GM23338 (cell line): ENCODE results near the gene LRRC26. TPM values are rescaled to one million over a fixed set of nuclear protein-coding genes. Genes with fewer than 3 reads are reported as not detected.

Source experiments
- ATAC-seq: fragments of 200-7000 bp; cut with Tn5 transposase; 3 replicates; pipeline ENCODE4 v1.9.1; 2020
- DNase-seq: peaks from one replicate; pipeline ENCODE4 v3.0.0-alpha.2; 2015; ENCODE audit warnings: low spot score
- H2AFZ ChIP-seq: fragments of 200-600 bp; sonication (generic); 2 replicates; pipeline ENCODE4 v1.8.0; 2016; ENCODE audit warnings: antibody characterized with exemption, mild to moderate bottlenecking, moderate library complexity
- H3F3A ChIP-seq: fragments of 200-600 bp; sonication (generic); replicated peaks from 2 replicates; pipeline ENCODE4 v1.8.0; 2017; ENCODE audit warnings: antibody characterized with exemption, mixed run types, low read depth
- H3K27ac ChIP-seq: fragments of 200-600 bp; sonication (generic); 2 replicates; pipeline ENCODE4 v1.6.1; 2016; ENCODE audit warnings: low read depth
- H3K27me3 ChIP-seq: fragments of 200-600 bp; sonication (generic); 2 replicates; pipeline ENCODE4 v1.8.0; 2016; ENCODE audit warnings: mild to moderate bottlenecking, mixed run types, moderate library complexity; ENCODE audit not compliant: insufficient read depth
- H3K36me3 ChIP-seq: fragments of 200-600 bp; sonication (generic); 2 replicates; pipeline ENCODE4 v1.8.0; 2016; ENCODE audit warnings: mild to moderate bottlenecking; ENCODE audit not compliant: insufficient read depth
- H3K4me1 ChIP-seq: fragments of 200-600 bp; sonication (generic); 2 replicates; pipeline ENCODE4 v1.8.0; 2016; ENCODE audit warnings: mild to moderate bottlenecking, moderate library complexity; ENCODE audit not compliant: insufficient read depth
- H3K4me2 ChIP-seq: fragments of 200-600 bp; sonication (generic); 2 replicates; pipeline ENCODE4 v1.7.1; 2017; ENCODE audit warnings: mixed run types
- H3K4me3 ChIP-seq: fragments of 200-600 bp; sonication (generic); 2 replicates; pipeline ENCODE4 v1.6.1; 2016; ENCODE audit warnings: mixed run types
- H3K79me2 ChIP-seq: fragments of 200-600 bp; sonication (generic); replicated peaks from 2 replicates; pipeline ENCODE4 v1.8.0; 2017; ENCODE audit warnings: mild to moderate bottlenecking; ENCODE audit not compliant: insufficient read depth
- H3K9me2 ChIP-seq: fragments of 200-600 bp; sonication (generic); 2 replicates; pipeline ENCODE4 v1.8.0; 2017; ENCODE audit not compliant: insufficient read depth
- H4K20me1 ChIP-seq: fragments of 200-600 bp; sonication (generic); replicated peaks from 2 replicates; pipeline ENCODE4 v1.8.0; 2017; ENCODE audit warnings: mild to moderate bottlenecking; ENCODE audit not compliant: insufficient read depth
- H3K27ac Mint-ChIP-seq: 2 replicates; pipeline ENCODE4 v1.8.0; 2020; ENCODE audit warnings: inconsistent platforms, mild to moderate bottlenecking, moderate library complexity, mixed read lengths
- H3K27me3 Mint-ChIP-seq: 3 replicates; pipeline ENCODE4 v1.8.0; 2022; ENCODE audit warnings: low read depth, mild to moderate bottlenecking, moderate library complexity, mixed read lengths, inconsistent platforms; ENCODE audit not compliant: insufficient read depth, poor library complexity
- H3K36me3 Mint-ChIP-seq: 3 replicates; pipeline ENCODE4 v1.8.0; 2021; ENCODE audit warnings: low read depth, mild to moderate bottlenecking, inconsistent platforms, moderate library complexity, mixed read lengths
- H3K4me1 Mint-ChIP-seq: 3 replicates; pipeline ENCODE4 v1.8.0; 2020; ENCODE audit warnings: mild to moderate bottlenecking, inconsistent platforms, mixed read lengths
- H3K4me3 Mint-ChIP-seq: 3 replicates; pipeline ENCODE4 v1.8.0; 2021; ENCODE audit warnings: moderate library complexity, mild to moderate bottlenecking, inconsistent platforms, mixed read lengths
- H3K9me3 Mint-ChIP-seq: 3 replicates; pipeline ENCODE4 v1.8.0; 2020; ENCODE audit warnings: moderate library complexity, mild to moderate bottlenecking, inconsistent platforms, mixed read lengths
- CTCF ChIP-seq, 2 experiments: fragments of 200-600 bp in 1 of 2; sonication (generic) in 1 of 2; conservative IDR thresholded peaks; 2 replicates each; pipeline versions ENCODE4 v1.5.1 to v1.6.1; 2016 to 2017; ENCODE audit warnings: antibody characterized with exemption in 2 of 2, low read depth in 2 of 2, mild to moderate bottlenecking in 2 of 2, moderate library complexity in 1 of 2
- ETS1 ChIP-seq: IDR thresholded peaks from 2 replicates; pipeline ENCODE4 v1.6.1; 2016; ENCODE audit warnings: antibody characterized with exemption
- JUNB ChIP-seq: IDR thresholded peaks from one replicate; pipeline ENCODE4 v1.6.1; 2016; ENCODE audit warnings: antibody characterized with exemption; ENCODE audit not compliant: unreplicated experiment
- NANOG ChIP-seq: IDR thresholded peaks from 2 replicates; pipeline ENCODE4 v1.6.1; 2016; ENCODE audit warnings: antibody characterized with exemption, borderline replicate concordance
- POLR2AphosphoS5 ChIP-seq: IDR thresholded peaks from 2 replicates; pipeline ENCODE4 v1.6.1; 2016; ENCODE audit warnings: antibody characterized with exemption, low read depth
- REST ChIP-seq: IDR thresholded peaks from one replicate; pipeline ENCODE4 v1.6.1; 2018; ENCODE audit warnings: antibody characterized with exemption; ENCODE audit not compliant: unreplicated experiment
- ZNF114 ChIP-seq: fragments of 250-450 bp; sonication (Bioruptor Pico); IDR thresholded peaks from 2 replicates; pipeline ENCODE4 v1.5.0; 2020; ENCODE audit warnings: mild to moderate bottlenecking, moderate library complexity
- ZNF331 ChIP-seq: fragments of 250-450 bp; sonication (Bioruptor Pico); IDR thresholded peaks from 2 replicates; pipeline ENCODE4 v1.5.0; 2020; ENCODE audit warnings: low read depth, mild to moderate bottlenecking, moderate library complexity
- ZNF462 ChIP-seq: fragments of 250-450 bp; sonication (Bioruptor Pico); IDR thresholded peaks from 2 replicates; pipeline ENCODE4 v1.5.0; 2020; ENCODE audit warnings: mild to moderate bottlenecking, moderate library complexity
- polyA plus RNA-seq: library from polyadenylated mRNA; unstranded; fragments of >200 nt; fragmentation: Nextera tagmentation; extraction: Ambion mirVana; gene quantifications from 2 replicates; pipeline ENCODE4 v1.2.1, GENCODE V29; 2016
- total RNA-seq: library from RNA; depleted of rRNA; stranded (reverse); fragments of >200 nt; shearing (Covaris generic); gene quantifications from 2 replicates; pipeline ENCODE4 v1.2.3, GENCODE V29; 2014

Gene LRRC26
- total and polyA plus RNA-seq, 2 experiments from 2014 or later = 0.21 to 4.3 TPM

DNA sequence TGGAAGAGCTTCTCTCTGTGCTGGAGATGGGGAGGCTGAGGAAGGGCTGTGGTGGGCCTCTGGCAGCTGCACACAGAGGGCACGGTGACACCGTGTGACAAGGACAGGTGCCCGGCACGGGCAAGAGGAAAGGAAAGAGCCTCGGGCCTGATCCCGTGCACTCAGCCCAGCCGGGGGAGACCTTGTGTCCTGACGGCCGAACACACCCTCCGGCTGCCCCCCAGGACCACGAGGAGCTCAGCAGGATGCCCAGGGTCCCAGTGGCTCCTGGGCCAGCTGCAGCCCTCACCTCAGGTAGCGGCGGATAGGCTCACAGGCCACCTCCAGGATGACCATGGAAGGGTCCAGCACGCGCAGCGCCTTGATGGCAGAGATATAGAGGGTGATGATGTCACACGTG is 13.0 kb upstream of the LRRC26 start:
- H3K4me1 Mint-ChIP-seq = peaks cover 3% of the 10 kb centered on the region
- no peak for DNase-seq
- H3K27ac Mint-ChIP-seq = no peak overlapping the region
- no peak overlapping the region for H3K4me3 Mint-ChIP-seq
- Histone ChIP-seq H3F3A (0 out of 2 replicates have a peak, but pooled peaks cover 4% of the 10 kb centered on the region), H2AFZ (no peak overlapping the region), H3K9me2 (no peaks in the 10 kb centered on the region), H3K4me2 (no peak overlapping the region), H3K27me3 (no peaks in the 10 kb centered on the region), H3K4me3 (no peak overlapping the region), H3K4me1 (peaks cover 6% of the 10 kb centered on the region; the same call in 1 of the 2 replicates), H4K20me1 (0 out of 2 replicates have a peak, but pooled peaks cover 5% of the 10 kb centered on the region), H3K79me2 (peaks cover 16% of the 10 kb centered on the region), H3K27ac (no peak overlapping the region), H3K36me3 (no peaks in the 10 kb centered on the region)
- peaks cover 21% of the 10 kb centered on the region for H3K36me3 Mint-ChIP-seq
- TF ChIP-seq ZNF462 (CRISPR knock-in tag) = no peak
- no peak for TF ChIP-seq NANOG
- no peaks in the 10 kb centered on the region for H3K9me3 Mint-ChIP-seq
- no peak for ATAC-seq
- H3K27me3 Mint-ChIP-seq = peaks cover 8% of the 10 kb centered on the region

DNA sequence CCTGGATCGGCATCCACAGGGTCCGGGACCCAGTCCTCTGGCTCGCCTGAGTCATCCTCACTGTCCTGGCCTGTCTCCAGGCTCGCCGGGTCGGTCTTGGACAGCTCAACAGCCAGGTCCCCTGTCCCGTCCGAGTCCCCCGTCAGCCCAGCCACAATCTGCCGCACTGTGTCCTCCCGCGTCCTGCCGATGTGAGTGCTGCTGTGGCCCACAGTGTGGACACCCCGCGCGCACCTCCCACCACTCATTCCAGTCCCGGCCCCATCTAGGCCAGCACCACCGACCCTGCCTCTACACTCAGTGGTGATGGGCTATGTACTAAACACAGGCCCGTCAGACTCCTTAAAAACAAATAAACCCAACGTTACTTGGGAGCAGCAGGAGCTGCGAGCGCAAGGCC is 11.8 kb upstream of the LRRC26 start:
- no peak overlapping the region for H2AFZ ChIP-seq
- no peaks in the 10 kb centered on the region for H3K36me3 ChIP-seq
- Mint-ChIP-seq H3K9me3 (no peaks in the 10 kb centered on the region), H3K27me3 (peaks cover 4% of the 10 kb centered on the region), H3K4me3 (no peak overlapping the region; the same call in 2 of the 3 replicates), H3K27ac (no peak overlapping the region), H3K36me3 (peaks cover 25% of the 10 kb centered on the region), H3K4me1 (no peaks in the 10 kb centered on the region; the same call in 2 of the 3 replicates)
- no peaks in the 10 kb centered on the region for H3K9me2 ChIP-seq
- H3K27me3 ChIP-seq = no peaks in the 10 kb centered on the region
- H3K4me2 ChIP-seq = no peak overlapping the region
- H4K20me1 ChIP-seq = no peaks in the 10 kb centered on the region
- ATAC-seq (no peak), DNase-seq (no peak)
- H3K27ac ChIP-seq = no peak overlapping the region
- no peak overlapping the region for H3K4me3 ChIP-seq
- peaks cover 4% of the 10 kb centered on the region for H3K79me2 ChIP-seq
- H3F3A ChIP-seq = peaks cover 4% of the 10 kb centered on the region; the same call in 1 of the 2 replicates
- H3K4me1 ChIP-seq = no peaks in the 10 kb centered on the region
- TF ChIP-seq ZNF114 (CRISPR knock-in tag) = no peak
- TF ChIP-seq POLR2AphosphoS5 = no peak
- no peak for TF ChIP-seq ZNF331 (CRISPR knock-in tag)
- TF ChIP-seq REST = no peak
- no peak for TF ChIP-seq JUNB
- TF ChIP-seq ETS1 = no peak
- no peak for TF ChIP-seq CTCF (conservative IDR thresholded peaks at IDR 0.05; ENCODE audit: low read depth in 2 of 2)
- no peak for TF ChIP-seq NANOG
